GM19455 (cell line): ENCODE results near the gene STRIP1.

Experiments used
- ATAC-seq: cut with Tn5 transposase; IDR thresholded peaks from one replicate; pipeline ENCODE4 v1.9.1; 2021; ENCODE audit not compliant: unreplicated experiment

Gene STRIP1

DNA sequence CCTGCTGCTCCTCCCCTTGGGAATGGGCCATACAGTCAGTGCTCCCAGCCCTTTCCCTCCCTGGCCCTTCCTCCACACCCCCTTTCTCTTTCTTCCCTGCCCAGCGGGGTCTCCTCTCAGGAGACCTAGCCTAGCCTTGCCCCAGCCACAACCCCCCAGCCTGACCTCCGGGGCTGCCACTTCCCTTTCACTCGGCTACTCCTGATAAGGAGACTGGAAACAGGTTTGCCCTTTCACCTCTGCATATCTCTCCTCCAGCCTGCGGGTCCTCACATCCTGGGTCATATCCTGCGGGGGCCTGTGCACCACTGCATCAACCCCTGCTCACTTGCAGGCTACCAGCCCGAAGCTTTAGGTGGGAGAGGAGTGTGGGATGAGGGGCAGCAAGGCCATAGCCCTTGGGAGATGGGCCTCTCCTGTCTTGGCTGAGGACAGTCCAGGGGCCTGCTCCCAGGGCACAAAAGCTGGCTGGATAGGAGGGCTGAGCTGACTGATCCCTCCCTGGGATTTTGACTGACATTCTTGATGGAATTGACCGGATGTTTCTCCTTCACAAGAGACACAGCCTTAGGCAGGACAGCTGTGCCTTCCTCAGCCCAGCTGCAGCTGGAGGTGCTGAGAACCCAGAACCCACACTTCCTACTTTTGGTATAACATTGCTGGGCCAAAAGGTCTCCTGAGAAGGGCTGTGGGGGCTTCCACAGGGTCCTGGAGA is 55.3 kb downstream of the STRIP1 start:
- no peak for ATAC-seq

DNA sequence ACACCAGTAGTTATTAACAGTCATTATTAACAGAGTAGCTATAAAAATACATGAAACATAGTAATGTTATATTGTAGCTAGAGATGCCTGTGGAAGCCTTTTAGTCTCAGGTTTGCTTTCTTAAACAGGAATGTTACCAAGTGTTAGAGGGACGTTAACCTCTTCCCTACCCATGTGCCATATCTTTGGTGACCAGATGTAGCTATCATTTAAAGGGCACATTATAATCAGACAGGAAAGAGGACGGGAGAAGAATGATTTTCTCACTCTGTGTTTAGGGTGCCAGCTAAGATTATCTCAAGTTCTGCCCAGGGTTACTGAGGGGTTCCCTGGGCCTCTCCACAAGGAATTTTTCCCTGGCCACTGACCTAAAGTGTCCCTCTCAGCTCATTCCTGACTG is 57.0 kb downstream of the STRIP1 start:
- ATAC-seq: no peak

DNA sequence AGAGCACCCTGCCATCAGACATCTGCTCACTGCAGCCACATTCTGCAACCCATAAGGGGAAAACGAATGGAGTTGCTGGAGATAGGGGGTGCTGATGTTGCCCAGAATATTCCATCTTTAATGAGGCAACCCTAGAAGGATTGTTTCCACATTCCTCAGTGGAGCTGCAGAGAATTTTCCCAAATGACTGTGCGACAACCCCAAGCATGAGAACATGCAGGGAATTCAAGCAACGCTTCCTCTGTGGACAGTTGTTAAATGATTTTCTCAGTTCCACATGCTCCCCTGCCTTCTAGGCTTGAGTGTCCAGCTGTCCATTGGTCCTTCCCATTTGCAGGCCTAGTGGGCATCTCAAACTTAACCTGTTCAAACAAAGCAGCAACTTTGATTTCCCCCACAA is 57.4 kb downstream of the STRIP1 start:
- no peak for ATAC-seq

DNA sequence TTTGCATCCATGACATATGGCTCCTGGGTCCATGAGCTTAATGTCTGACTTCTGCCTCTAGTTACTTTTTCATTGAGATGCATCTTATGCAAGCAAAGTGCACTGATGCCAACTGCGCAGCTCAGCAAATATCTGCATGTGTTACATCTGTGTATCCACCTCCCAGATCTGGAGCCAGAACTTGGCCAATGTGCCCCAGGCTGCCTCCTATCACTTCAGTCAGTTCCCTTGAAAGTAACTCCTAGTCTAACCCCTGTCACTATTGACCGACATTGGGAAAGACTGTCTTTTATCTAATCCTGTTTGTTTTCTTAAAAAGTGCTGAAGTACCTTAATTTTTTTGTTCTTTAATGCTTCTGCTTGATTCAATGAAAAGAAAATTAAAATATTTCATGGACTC is 58.6 kb downstream of the STRIP1 start:
- ATAC-seq: no peak

DNA sequence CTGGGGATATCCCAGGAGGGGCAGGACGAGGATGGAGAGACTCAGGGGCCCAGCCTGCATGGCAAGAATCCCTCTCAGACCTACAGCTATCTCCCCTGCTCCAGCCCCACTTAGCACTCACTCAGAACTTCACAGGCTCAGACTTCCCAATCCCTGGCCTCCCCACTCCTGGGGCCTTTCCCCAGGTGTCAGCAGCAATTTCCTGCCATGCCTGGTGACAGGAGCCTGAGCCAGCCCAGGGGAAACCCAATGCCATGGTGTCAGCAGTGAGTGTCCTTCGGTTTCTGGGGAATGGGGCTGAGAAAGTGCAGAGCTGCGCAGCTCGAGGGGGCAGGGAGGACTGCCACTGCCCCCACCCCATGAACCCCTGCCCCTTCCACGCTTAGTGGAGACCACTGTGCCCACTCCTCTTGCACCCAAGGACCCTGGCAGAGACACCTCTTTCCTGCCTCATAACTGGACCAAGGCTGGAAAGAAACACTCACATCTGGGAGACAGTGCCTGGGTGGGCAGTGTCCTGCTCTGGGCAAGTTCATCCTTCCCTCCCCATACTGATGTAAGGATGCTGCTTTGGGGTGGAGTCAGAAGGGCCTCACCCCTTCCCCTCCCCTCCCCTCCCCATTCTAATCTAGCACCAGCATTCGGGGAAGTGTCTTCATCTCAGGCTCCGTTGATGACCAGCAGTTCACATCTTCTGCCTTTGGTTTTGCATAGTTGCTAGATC is 60.7 kb downstream of the STRIP1 start:
- ATAC-seq: no peak

DNA sequence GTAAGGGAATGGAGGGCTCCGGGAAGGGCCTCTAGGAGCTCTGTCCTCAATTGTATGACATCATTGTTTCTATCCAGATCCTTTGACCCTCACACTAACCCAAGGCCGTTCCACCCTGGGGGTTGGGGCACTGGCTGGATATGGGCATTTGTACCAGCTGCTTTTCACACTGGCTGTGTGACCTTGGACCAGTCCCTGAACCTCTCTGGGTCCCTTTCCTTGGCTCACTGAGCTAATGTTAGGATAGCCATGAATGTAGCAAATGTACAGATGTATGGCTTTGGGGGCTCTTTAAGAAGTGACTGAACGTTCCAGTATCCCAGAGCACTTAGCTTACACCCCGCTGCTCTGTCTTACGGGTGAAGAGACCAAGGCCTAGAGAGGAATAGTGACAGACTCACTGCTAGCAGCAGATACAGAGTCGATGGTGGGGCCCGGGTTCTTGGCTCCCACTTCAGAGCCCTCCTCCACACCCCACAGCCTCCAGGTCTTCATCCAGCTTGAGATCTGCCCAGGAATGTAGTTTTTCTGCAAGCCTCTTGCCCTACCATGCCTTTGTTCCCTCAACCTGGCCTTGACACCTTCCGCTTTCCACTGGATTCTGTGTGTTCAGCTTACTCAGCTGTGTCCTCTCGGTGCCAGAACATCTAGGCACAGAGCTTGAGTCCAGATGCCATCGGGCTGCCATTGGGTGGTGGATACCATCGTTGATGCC is 63.2 kb downstream of the STRIP1 start:
- ATAC-seq: no peak

DNA sequence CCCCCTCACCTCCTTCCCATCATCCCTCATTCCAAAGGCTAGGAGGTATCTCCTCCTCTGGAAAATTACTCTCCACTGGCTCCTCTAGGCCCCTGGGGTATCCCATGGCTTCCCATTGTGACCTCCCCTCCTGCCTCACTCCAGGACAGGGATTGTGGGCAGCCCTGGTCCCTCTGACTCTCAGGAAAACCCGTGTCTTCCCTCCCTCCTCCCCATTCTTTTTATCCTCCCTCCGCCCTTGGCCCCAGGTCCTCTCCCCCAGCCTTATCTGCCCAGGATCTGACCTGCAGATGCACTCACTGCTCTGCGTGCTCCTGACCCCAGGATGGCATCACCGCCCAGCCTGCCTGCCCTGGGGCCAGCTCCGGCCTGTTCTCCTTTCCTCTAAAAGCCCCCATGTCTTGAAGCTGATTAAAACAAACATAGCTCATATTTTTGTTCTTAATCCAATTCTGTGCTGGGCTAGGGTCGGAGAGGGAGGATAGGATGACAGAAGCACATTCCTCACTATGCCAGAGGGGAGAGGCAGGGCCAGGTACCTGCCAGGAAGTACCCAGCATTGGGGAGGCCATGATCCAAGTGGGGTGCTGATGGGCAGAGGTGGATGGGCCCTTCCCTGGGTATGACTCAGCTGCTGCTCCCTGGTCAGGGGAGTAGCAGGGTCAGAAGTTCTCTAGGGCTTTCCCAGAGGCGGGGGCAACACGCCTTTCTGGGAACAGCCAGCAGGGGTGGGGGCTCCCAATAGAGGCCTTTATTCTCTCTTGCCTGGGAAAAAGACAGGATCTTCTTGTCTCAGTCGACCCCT is 64.0 kb downstream of the STRIP1 start:
- ATAC-seq: no peak

DNA sequence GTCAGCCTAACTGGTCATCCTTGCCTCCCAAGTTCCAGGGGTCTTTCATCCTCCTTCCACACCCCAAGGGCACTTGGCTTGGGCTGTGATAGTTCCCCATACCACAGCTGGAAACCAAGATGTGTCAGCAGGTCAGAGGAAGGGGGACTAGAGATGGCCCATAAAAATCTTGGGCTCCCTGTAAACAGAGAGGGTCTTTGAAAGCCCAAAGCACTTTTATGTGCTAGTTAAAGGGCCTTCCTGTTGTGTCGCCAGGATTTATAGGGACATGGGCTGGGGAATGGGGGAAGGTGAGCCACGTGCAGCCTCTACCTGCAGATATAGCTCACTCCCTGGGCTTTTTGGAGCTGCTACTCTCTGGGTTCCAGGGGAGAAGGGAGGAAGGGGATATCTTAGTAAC is 65.9 kb downstream of the STRIP1 start:
- no peak for ATAC-seq

DNA sequence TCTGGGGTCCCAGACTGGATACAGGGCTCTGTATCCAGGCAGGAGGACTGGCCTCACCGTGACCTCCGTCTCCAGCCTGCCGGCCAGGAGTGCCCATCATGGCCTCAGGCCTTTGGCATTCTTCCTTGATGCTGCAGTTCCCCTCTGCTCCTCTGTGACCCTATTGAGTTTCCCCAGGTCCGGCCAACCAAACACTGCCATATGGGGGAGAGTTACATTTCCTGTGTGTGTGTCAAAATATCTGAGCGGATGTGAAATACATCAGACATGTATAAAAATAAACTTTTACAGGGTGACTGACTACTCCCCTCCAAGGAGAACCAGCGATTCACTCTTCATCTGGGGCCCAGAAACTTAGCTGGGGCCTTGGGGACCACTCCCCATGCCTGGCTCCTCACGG is 67.7 kb downstream of the STRIP1 start:
- no peak for ATAC-seq
